Jurkat, Clone E6-1 (cell line): Measurements from ENCODE around the gene PITRM1.
"Not testable (repeated sequence)": the region's sequence is repeated elsewhere in the genome, so short reads cannot be mapped to it uniquely, and the experiment has no call there.

Source experiments
- DNase-seq: peaks from one replicate; pipeline ENCODE4 v3.0.0-alpha.2; 2011; ENCODE audit warnings: low read depth, low spot score
- H3K4me3 ChIP-seq: 2 replicates; pipeline ENCODE4 v1.5.1; 2011; ENCODE audit warnings: mild to moderate bottlenecking, low read length, control low read depth, moderate library complexity

PITRM1 gene

GRCh38 chr10:3108575-3109105 is 63.9 kb downstream of the PITRM1 start:
- no peak overlapping the region for H3K4me3 ChIP-seq
- DNase-seq = no peak

DNA sequence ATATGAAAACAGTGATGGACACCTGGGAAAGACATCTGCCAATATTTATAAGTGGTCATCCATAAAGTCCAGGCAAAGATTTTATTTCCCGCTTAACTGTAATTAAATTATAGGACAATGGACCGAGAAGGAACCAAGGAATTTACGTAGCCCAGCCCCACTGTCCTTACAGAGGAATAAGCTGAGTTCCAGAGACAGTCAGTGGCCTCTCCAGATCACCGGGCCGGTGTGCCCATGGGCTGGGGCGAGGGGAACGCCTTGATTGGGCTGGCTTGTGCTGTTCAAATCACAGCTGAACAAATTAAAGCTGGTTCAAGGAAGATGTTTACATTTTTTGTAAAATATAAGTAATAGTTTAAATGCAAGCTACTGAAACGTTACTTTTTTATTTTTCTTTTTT is 64.5 kb downstream of the PITRM1 start:
- no peak for DNase-seq
- H3K4me3 ChIP-seq = no peak overlapping the region

GRCh38 chr10:3107426-3107961 is 65.1 kb downstream of the PITRM1 start:
- DNase-seq = no peak
- H3K4me3 ChIP-seq = no peak overlapping the region

GRCh38 chr10:3106928-3107425 is 65.6 kb downstream of the PITRM1 start:
- no peak overlapping the region for H3K4me3 ChIP-seq
- no peak for DNase-seq

GRCh38 chr10:3106328-3106727 is 66.3 kb downstream of the PITRM1 start:
- DNase-seq = not testable (repeated sequence)

DNA sequence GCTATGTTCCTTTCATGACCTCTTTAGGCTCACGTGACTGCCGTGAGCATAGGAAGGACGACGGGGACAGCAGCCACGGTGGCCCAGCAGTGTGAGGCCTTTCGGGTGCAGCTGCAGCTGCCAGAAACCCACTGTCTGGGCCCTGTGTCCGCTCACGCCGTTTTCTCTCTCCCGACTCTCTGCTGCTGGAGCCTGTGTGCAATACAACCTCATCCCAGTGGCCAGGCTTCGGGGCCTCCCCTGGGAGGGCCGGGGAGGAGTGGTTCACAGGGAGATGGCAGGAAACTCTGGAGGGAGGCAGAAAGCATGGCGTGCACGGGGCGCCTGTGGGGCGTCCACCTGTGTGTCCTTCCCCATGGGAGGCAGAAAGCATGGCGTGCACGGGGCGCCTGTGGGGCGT is 66.7 kb downstream of the PITRM1 start:
- H3K4me3 ChIP-seq = no peak overlapping the region
- no peak for DNase-seq

More at GRCh38 chr10:3106328-3106727, 66.3 kb downstream of the PITRM1 start:
- H3K4me3 ChIP-seq = not testable (repeated sequence)

DNA sequence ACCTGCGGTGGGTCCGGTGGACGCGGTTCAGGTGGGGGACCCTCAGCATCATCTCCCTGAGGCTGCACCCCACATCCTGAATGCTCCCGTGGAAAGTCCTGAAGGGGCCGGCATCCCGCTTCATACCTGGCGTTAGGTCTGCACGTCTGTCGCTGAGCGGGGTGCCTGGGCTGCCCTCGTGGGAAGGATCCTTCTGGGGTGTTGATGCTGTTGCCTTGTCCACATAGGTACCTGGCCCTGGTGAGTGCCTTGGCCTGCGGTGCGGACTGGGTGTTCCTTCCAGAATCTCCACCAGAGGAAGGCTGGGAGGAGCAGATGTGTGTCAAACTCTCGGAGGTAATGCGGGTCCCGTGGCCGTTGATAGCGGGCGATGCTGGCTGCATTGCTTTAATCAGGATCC is 67.4 kb downstream of the PITRM1 start:
- no peak for DNase-seq
- no peak overlapping the region for H3K4me3 ChIP-seq

GRCh38 chr10:3104251-3104918 is 68.2 kb downstream of the PITRM1 start:
- no peak overlapping the region for H3K4me3 ChIP-seq
- no peak for DNase-seq

GRCh38 chr10:3103646-3104045 is 68.9 kb downstream of the PITRM1 start:
- no peak for DNase-seq
- H3K4me3 ChIP-seq = no peak overlapping the region

GRCh38 chr10:3102720-3103427 is 69.7 kb downstream of the PITRM1 start:
- no peak for DNase-seq
- no peak overlapping the region for H3K4me3 ChIP-seq

- no peak overlapping the region for H3K4me3 ChIP-seq
- DNase-seq = no peak
Measured at GRCh38 chr10:3100856-3101640, 71.5 kb downstream of the PITRM1 start.

DNA sequence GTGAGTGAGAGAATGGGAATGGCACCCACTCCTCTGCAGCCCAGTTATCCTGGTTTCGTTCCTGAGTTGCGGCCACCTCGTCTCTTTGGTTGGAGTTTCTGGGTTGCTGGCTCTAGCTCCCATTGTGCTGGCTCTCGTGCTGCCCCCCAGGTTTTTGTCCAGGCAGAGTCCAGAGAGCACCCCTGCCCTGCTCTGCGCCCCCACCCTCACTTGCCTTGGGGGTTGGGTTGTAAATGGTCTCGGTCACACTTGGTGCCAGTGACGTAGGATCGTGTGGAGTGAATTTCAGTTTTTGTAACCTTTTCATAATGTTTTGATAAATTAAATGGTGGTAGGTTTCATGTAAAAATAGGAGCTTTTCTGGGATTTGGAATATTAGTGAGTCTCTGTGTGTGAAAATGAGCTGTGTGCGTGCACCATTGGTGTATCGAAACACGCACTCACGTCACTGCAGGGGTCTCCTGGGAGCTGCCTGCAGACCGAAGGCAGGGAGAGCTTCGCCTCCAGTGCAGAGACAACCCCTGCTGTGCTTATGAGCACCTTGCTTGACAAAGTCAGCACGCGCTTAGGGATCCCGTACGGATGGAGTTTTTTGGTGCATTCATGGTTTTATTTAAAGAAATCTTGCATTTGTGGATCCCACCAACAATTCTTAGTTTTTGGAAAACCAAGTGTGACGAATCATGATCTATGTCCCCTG is 72.3 kb downstream of the PITRM1 start:
- no peak overlapping the region for H3K4me3 ChIP-seq
- no peak for DNase-seq

DNA sequence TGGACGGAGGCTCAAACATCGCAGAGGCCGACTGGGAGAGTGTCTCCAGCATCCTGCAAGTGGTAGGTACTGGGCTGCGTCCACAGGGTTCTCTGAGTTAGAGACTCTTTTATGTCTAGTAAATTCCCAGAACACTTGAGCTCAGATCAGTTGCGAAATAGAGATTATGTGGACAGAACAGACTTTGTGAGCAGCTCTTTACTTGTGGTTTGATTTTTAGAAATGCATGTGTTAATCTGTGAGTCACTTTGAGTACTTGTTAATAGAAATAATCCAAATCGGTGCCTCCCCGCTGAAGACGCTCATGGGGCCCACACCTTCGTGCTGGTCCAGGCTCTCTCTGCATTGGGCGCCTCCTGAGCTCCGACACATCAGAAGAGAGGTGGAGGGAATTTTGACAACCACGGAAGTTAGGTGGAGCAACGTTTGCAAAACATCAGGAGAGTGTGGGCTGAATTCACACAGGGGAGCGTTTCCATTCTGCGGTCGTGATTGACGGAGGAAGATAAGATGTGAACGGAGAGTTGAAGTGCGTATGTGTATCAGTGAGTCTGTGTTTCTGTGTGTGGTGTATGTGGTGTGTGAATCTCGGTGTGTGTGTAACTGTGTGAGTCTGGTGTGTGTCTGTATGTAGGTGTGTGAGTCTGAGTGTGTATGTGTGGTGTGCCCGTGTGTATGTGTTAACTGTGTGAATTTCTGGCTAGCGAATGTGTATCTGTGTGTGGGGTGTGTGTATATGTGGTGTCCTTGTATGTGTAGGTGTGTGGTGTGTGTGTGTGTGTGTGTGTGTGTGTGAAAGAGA is 73.1 kb downstream of the PITRM1 start:
- no peak for DNase-seq
- no peak overlapping the region for H3K4me3 ChIP-seq

DNA sequence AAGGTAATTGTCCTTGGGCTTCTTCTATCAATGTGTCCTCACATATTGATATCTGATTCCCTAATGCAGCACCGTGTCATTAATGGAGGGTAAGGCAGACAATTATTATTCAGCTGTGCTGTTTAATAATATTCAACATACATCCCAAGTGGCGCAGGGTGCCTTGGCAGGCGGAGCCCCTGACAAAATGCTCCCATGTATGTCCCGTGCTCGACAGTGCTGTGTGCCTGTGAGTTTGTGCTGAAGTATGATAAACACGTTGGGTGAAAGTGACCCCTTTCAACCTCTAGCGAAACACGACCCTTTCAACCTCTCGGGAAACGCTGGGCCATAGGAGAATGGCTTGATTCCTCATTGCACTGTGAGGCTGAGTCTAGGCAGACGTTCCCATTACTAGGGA is 73.9 kb downstream of the PITRM1 start:
- H3K4me3 ChIP-seq = no peak overlapping the region
- DNase-seq = no peak

DNA sequence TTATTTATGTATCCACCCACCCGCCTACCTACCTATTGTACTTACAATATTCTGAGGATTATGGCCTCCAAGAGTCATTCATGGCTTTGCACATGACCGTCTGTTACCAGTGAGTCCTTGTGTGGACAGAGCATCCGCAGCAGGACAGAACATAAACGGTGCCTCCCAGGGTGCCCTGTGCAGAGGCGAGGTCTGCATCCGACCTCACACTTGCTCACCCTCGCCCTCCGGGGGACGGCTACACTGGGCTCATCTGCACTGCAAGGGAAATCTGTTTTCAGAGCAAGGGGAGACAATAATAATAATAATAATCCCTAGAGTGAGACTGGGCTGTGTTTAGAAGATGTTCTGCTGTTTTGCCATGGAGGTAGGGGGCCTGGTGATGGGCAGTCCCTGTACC is 75.4 kb downstream of the PITRM1 start:
- no peak overlapping the region for H3K4me3 ChIP-seq
- no peak for DNase-seq

GRCh38 chr10:3096149-3096548 is 76.4 kb downstream of the PITRM1 start:
- no peak for DNase-seq
- no peak overlapping the region for H3K4me3 ChIP-seq

DNA sequence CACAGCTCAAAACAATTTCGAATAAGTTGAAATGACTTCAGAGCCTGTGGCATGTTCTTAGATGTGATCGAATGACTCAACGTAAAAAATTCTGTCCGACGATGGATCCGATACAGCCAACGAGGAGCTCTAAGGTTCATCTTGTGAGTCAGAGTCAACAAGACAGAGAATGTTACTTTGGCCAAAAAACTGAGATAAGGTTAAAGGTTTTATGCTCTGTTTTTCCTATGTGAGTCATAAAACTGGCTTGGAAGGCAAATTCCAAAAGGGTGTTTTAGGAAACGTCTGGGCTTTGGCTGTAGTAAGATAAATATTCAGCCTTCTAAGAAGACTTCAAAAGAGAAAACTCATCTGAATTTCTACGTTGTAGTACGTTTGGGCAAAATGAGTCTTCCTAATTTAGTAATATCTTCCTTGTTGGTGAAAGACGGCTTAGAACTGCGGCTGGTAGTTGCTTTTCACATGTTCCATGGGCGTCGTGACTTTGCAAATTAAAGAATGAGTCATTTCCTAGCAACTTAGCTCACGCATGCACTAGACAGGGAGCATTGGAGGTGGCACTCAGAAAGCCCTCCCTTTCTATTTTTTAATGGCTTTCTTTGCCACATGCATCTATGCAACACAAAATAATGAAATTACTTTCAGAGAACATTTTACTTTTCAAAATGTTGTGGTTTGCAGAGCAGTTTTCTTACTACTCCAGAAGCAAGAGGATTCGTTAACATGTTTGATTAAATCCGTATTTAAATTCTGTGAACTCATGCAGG is 77.0 kb downstream of the PITRM1 start:
- DNase-seq = no peak
- no peak overlapping the region for H3K4me3 ChIP-seq
